ENCODE measurements around the gene SEC22C. TPM values are rescaled to one million over a fixed set of nuclear protein-coding genes. Genes with fewer than 3 reads are reported as not detected.

The SEC22C gene, protein sequence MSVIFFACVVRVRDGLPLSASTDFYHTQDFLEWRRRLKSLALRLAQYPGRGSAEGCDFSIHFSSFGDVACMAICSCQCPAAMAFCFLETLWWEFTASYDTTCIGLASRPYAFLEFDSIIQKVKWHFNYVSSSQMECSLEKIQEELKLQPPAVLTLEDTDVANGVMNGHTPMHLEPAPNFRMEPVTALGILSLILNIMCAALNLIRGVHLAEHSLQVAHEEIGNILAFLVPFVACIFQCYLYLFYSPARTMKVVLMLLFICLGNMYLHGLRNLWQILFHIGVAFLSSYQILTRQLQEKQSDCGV
- total RNA-seq = 78.5 and 91.5 TPM in 2 replicates

DNA sequence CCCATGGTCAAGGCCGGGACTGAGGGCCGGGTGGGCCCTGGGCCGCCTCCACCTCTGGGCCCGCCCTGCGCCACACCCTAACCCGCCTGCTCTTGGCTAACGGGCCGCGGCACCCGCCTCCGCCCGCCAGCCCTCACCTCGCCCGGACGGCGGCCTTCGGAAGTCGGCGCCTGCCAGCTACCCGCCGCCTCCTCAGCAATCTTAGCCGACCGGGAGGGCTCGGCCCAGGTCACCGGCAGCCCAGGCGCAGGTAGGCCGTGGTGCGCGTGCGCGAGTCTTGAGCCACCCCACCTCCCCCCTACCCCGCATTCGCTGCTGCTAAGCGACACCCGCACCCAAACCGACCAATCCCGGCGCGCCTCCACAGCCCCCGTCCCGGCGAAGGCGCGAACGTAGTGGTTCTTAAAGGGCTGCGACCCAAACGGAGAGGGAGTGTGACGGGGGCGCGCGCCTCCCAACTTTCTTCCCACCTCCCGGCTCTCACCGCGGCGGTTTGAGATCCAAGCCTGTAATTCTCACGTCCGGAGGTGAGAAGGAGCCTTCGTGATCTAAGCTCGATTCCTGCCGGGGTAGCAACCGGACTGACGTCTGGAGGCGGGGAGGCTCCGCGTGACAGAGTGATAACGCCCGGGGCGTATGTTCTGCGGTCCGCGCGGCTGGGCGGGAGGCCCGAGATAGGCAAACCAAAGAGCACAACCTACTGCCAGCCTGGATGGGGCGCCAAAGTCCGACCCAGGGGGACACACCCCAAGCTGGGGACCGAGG lies at the start of gene SEC22C:
Gene SEC22C (minus strand): TSS at position 259 of the 765 bp plus-strand sequence. CDS start 12,921 bp downstream, outside the sequence.

DNA sequence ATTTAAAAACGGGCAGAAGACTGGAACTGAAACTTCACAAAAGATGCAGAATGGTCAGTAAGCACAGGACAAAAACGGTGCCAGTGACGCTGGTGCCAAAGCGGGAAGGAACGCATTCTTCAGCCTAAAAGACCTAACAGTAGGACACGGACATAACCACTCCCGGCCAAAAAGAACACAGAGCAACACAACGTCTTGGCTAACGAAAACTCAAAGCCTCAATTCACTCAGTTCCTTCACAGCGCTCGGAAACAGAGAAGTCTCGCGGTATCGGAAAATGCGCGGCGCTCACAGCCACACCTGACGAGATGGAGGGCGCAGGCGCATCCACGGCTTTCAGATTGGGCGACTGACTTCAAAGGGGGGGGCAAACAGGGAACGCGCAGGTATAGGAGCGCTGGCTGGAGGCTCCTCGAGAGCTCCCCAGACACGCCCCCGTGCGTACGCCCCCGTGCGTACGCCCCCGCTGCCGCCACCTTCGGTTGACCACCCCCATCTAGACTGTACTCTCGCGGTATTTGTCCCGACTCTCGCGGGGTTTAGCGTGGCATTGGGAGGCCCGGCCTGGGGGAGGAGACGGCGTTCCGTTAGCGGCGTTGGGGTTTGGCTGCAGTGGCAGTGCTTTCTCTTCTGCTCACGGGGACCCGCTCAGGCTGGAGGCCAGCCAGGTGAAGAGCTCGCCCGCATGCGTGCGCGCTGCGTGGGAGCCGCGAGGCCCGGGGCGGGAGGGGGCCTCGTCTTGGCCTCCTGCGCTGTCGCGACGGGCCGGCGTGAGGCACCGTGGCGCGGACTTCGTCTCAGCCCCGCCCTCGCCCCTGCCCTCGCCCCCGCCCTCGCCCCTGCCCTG lies 18.6 kb upstream of the SEC22C start, which contains the start of gene NKTR:
Gene NKTR (plus strand): TSS at position 576 of the 847 bp plus-strand sequence. CDS start 321 bp downstream, outside the sequence.

DNA sequence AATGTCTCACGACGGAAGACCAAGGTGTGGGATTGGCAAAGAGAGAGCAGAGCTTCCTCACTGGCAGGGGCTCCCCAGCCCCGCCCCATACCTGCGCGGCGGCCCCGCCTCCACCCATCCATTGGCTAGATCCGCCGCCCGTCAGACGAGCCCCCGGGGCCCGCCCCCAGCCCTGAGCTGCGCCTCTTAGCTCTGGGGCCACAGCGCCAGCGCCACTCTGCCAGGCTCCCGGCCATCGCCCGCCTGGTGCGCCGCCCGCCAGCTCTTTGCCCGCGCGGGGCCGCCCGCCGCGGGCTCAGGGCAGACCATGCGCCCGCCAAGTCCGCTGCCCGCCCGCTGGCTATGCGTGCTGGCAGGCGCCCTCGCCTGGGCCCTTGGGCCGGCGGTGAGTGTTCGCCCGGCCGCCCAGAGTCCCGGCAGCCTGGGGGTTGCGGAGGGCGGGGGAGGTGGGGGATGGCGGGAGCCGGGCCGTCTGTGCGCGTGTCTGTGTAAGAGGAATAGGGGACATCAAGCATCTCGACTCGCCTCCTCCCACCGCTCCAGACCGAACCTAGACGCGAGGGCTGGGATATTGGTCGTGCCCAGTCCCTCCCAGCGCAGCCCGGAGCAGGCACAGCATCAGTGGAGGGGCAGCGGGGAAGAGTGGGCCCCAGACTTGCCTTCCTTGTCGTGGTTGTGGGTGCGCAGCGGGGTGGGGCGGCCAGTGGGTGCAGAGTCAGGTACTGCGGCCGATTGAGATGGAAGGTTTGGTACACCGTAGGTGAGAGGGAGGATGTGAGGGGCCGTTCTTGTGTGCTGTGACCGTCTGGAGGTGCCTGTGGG lies 79.1 kb downstream of the SEC22C start, which contains the start of gene VIPR1:
Gene VIPR1 (plus strand): TSS at position 215 of the 822 bp plus-strand sequence. CDS start 93 bp downstream, at position 308.

Other genes starting within 250 kb of the SEC22C start
- gene LYZL4, start 171.4 kb downstream of the SEC22C start, total RNA-seq = not detected in 2 replicates
- not detected in 2 replicates for gene VIPR1, start 79.3 kb downstream of the SEC22C start, total RNA-seq
- 14.9 and 19.7 TPM in 2 replicates for gene SS18L2, start 8.9 kb upstream of the SEC22C start, total RNA-seq
- 68.1 and 83.8 TPM in 2 replicates for gene NKTR, start 18.7 kb upstream of the SEC22C start, total RNA-seq
- 24.0 and 33.1 TPM in 2 replicates for gene ZBTB47, start 71.7 kb upstream of the SEC22C start, total RNA-seq
- not detected in 2 replicates for gene KLHL40, start 103.6 kb upstream of the SEC22C start, total RNA-seq
- gene HHATL, start 120.8 kb upstream of the SEC22C start, total RNA-seq = not detected in 2 replicates
- 0.33 and 0.62 TPM in 2 replicates for gene CCDC13, start 191.3 kb upstream of the SEC22C start, total RNA-seq
- 145 and 241 TPM in 2 replicates for gene HIGD1A, start 222.5 kb upstream of the SEC22C start, total RNA-seq
- 0.22 and 0.37 TPM in 2 replicates for gene ACKR2, start 227.5 kb upstream of the SEC22C start, total RNA-seq